ENCODE results near the gene C2orf76. TPM values are rescaled to one million over a fixed set of nuclear protein-coding genes. Genes with fewer than 3 reads are reported as not detected.

Gene C2orf76
- total RNA-seq, 4 donors from 2014 or later, result 13.5 to 63.0 (median 21.5) TPM

DNA sequence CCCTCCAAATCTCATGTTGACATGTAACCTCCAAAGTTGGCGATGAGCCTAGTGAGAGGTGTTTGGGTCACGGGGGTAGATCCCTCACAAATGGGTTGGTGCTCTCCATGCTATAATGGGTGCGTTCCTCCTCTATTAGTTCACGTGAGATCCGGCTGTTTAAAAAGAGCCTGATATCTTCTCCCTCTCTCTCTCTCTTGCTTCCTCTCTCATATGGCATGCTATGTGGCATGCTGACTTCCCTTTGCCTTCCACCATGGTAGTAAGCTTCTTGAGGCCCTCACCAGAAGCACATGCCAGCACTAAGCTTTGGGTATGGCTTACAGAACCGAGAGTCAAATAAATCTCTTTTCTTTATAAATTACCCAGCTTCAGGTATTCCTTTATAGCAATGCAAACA lies 39.2 kb downstream of the C2orf76 start:
- no peak for DNase-seq
- Histone ChIP-seq H3K4me1 (no peaks in the 10 kb centered on the region), H3K9me3 (no peaks in the 10 kb centered on the region), H3K27me3 (no peaks in the 10 kb centered on the region), H3K27ac (no peak overlapping the region), H3K36me3 (peaks cover 0 to 3% of the 10 kb centered on the region in 2 donors), H3K4me3 (no peak overlapping the region)
- intact Hi-C loops (cut with DNase I; ENCODE audit: low total_unique reads), result no loop called here
- TF ChIP-seq POLR2A (IDR thresholded peaks at IDR 0.05), result no peak
- TF ChIP-seq, protein P1, sequence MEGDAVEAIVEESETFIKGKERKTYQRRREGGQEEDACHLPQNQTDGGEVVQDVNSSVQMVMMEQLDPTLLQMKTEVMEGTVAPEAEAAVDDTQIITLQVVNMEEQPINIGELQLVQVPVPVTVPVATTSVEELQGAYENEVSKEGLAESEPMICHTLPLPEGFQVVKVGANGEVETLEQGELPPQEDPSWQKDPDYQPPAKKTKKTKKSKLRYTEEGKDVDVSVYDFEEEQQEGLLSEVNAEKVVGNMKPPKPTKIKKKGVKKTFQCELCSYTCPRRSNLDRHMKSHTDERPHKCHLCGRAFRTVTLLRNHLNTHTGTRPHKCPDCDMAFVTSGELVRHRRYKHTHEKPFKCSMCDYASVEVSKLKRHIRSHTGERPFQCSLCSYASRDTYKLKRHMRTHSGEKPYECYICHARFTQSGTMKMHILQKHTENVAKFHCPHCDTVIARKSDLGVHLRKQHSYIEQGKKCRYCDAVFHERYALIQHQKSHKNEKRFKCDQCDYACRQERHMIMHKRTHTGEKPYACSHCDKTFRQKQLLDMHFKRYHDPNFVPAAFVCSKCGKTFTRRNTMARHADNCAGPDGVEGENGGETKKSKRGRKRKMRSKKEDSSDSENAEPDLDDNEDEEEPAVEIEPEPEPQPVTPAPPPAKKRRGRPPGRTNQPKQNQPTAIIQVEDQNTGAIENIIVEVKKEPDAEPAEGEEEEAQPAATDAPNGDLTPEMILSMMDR (IDR thresholded peaks at IDR 0.05), result no peak

DNA sequence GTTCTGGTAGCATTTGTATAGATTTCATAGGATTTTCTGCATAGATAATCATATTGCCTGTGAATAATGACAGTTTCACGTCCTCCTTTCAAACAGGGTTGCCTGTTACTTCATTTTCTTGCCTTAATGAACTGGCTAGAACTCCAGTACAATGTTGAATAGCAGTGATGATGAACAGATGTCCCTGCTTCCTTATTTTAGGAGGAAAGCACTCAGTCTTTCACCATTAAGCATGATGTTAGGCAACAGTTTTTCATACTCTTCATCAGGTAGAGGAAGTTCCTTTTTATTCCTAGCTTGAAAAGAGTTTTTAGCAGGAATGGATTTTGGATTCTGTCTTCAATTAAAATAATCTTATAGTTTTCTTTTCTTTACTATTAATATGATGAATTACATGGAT lies 39.7 kb downstream of the C2orf76 start:
- Histone ChIP-seq H3K9me3 (no peaks in the 10 kb centered on the region), H3K4me3 (no peak overlapping the region), H3K4me1 (no peaks in the 10 kb centered on the region), H3K36me3 (peaks cover 0 to 3% of the 10 kb centered on the region in 2 donors), H3K27ac (no peak overlapping the region), H3K27me3 (no peaks in the 10 kb centered on the region)
- intact Hi-C loops (cut with DNase I; ENCODE audit: low total_unique reads), result no loop called here
- TF ChIP-seq POLR2A (IDR thresholded peaks at IDR 0.05), result no peak
- TF ChIP-seq, protein P1 (IDR thresholded peaks at IDR 0.05), result no peak
- DNase-seq, result no peak

DNA sequence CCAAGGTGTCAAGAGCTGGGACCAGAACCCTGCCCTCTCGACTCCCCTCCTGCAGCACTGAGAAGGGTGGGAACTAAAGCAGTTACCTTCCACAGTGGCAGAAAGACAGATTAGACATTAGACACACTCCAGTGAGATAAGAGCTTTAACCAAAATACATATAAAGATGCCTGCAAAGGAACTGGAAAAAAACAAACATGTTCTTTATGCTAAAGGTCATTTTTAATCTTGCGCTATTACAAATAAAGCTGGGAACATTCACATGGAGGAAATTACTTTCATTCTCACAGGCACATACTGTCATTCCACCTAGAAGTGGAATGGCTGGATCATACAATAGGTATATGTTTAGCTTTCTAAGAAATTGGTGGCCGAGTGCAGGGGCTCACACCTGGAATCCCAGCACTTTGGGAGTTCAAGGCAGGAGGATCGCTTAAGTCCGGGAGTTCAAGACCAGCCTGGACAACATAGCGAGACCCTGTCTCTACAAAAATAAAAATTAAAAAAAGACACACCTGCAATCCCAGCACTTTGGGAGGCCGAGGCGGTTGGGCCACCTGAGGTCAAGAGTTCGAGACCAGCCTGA lies 41.9 kb downstream of the C2orf76 start:
- Histone ChIP-seq H3K9me3 (no peaks in the 10 kb centered on the region), H3K27ac (no peak overlapping the region), H3K4me1 (no peaks in the 10 kb centered on the region), H3K36me3 (no peaks in the 10 kb centered on the region), H3K27me3 (no peaks in the 10 kb centered on the region), H3K4me3 (no peak overlapping the region)
- TF ChIP-seq, protein P1 (IDR thresholded peaks at IDR 0.05), result no peak
- no peak for TF ChIP-seq POLR2A (IDR thresholded peaks at IDR 0.05)
- no peak for DNase-seq
- intact Hi-C loops (cut with DNase I; ENCODE audit: low total_unique reads), result no loop called here

- TF ChIP-seq, protein P1 (IDR thresholded peaks at IDR 0.05), result no peak
- no peak for TF ChIP-seq POLR2A (IDR thresholded peaks at IDR 0.05)
- Histone ChIP-seq H3K27ac (no peak overlapping the region), H3K27me3 (no peaks in the 10 kb centered on the region), H3K9me3 (no peaks in the 10 kb centered on the region), H3K4me3 (no peak overlapping the region), H3K4me1 (no peaks in the 10 kb centered on the region), H3K36me3 (no peaks in the 10 kb centered on the region)
- intact Hi-C loops (cut with DNase I; ENCODE audit: low total_unique reads), result no loop called here
- no peak for DNase-seq
Observed at GRCh38 chr2:119323459-119323858, 43.2 kb downstream of the C2orf76 start.

GRCh38 chr2:119319593-119319992 lies 47.0 kb downstream of the C2orf76 start:
- no peaks in the 10 kb centered on the region for H3K9me3 ChIP-seq
- intact Hi-C loops (cut with DNase I; ENCODE audit: low total_unique reads), result no loop called here
- DNase-seq, result no peak
- no peak for TF ChIP-seq POLR2A (IDR thresholded peaks at IDR 0.05)
- TF ChIP-seq, protein P1 (IDR thresholded peaks at IDR 0.05), result no peak
- no peaks in the 10 kb centered on the region for H3K27me3 ChIP-seq
- H3K4me3 ChIP-seq, result no peak overlapping the region
- no peak overlapping the region for H3K27ac ChIP-seq
- no peaks in the 10 kb centered on the region for H3K4me1 ChIP-seq
- no peaks in the 10 kb centered on the region for H3K36me3 ChIP-seq

Measured in uterus (tissue), 4 donors.